Lower leg skin (tissue), 4 donors: ENCODE data around the gene FAM114A2. TPM values are rescaled to one million over a fixed set of nuclear protein-coding genes. Genes with fewer than 3 reads are reported as not detected.

Source experiments
- DNase-seq, 2 donors: peaks; one replicate each; pipeline ENCODE4 v3.0.0-alpha.2; 2019; ENCODE audit warnings: low spot score in 2 of 2
- H3K4me3 ChIP-seq: fragments of 200-600 bp; sonication (generic); 2 replicates; pipeline ENCODE4 v1.5.1; 2017; ENCODE audit warnings: mild to moderate bottlenecking, low read depth; ENCODE audit not compliant: poor library complexity, severe bottlenecking
- CTCF ChIP-seq, 3 donors: fragments of 450-650 bp; IDR thresholded peaks; one replicate each; pipeline ENCODE4 v1.5.1; 2016; ENCODE audit warnings: antibody characterized with exemption in 3 of 3, mild to moderate bottlenecking in 3 of 3, moderate library complexity in 2 of 3
- POLR2A ChIP-seq, 2 donors: fragments of 450-650 bp; IDR thresholded peaks; one replicate each; pipeline ENCODE4 v1.6.1; 2016 to 2017; ENCODE audit warnings: antibody characterized with exemption in 2 of 2, mild to moderate bottlenecking in 1 of 2, moderate library complexity in 1 of 2
- WGBS, 2 donors: methylation state at CpG; one replicate each; pipeline ENCODE4 v1.1.5; 2018; 5-methylcytosine and 5-hydroxymethylcytosine counted together
- intact Hi-C: fragments of 100-400 bp; cut with DNase I; formaldehyde crosslinking; loops from one replicate; pipeline ENCODE4 v1.15.0; 2023; ENCODE audit warnings: low total_unique reads
- total RNA-seq, 4 donors: library from RNA; depleted of rRNA; stranded (reverse); fragments of >200 nt; gene quantifications; one replicate each; pipeline ENCODE4 v1.1.0, GENCODE V29; 2016

FAM114A2 gene
- total RNA-seq, 4 donors from 2014 or later: 7.6 to 25.1 (median 15.6) TPM

- intact Hi-C loops: no loop called here
- WGBS, 2 donors: 79 to 88% methylated on average over 1 of the region's 1 CpG
- DNase-seq: no peak
- no peak overlapping the region for H3K4me3 ChIP-seq
- TF ChIP-seq POLR2A (IDR thresholded peaks at IDR 0.05): no peak
Observed at GRCh38 chr5:154005648-154006047, 33.1 kb downstream of the FAM114A2 start.

GRCh38 chr5:154002511-154003020 is 36.1 kb downstream of the FAM114A2 start:
- intact Hi-C loops: no loop called here
- 84 to 87% methylated on average over 7 of the region's 7 CpGs for WGBS, 2 donors
- no peak overlapping the region for H3K4me3 ChIP-seq
- TF ChIP-seq CTCF (IDR thresholded peaks at IDR 0.05): no peak
- no peak for TF ChIP-seq POLR2A (IDR thresholded peaks at IDR 0.05)
- DNase-seq: no peak

GRCh38 chr5:154002093-154002492 is 36.6 kb downstream of the FAM114A2 start:
- DNase-seq: no peak
- no peak overlapping the region for H3K4me3 ChIP-seq
- intact Hi-C loops: no loop called here
- WGBS, 2 donors: 52 to 55% methylated on average over 4 of the region's 4 CpGs
- no peak for TF ChIP-seq POLR2A (IDR thresholded peaks at IDR 0.05)
- TF ChIP-seq CTCF (IDR thresholded peaks at IDR 0.05): no peak

GRCh38 chr5:154000703-154001102 is 38.0 kb downstream of the FAM114A2 start:
- no peak overlapping the region for H3K4me3 ChIP-seq
- intact Hi-C loops: no loop called here
- DNase-seq: no peak
- TF ChIP-seq POLR2A (IDR thresholded peaks at IDR 0.05) (no peak), CTCF (IDR thresholded peaks at IDR 0.05) (no peak)

GRCh38 chr5:153999995-154000394 is 38.7 kb downstream of the FAM114A2 start:
- DNase-seq: no peak
- 97 to 99% methylated on average over 3 of the region's 3 CpGs for WGBS, 2 donors
- TF ChIP-seq CTCF (IDR thresholded peaks at IDR 0.05) (no peak), POLR2A (IDR thresholded peaks at IDR 0.05) (no peak)
- intact Hi-C loops: no loop called here
- no peak overlapping the region for H3K4me3 ChIP-seq

GRCh38 chr5:153998768-153999167 is 39.9 kb downstream of the FAM114A2 start:
- intact Hi-C loops: no loop called here
- DNase-seq: no peak
- no peak overlapping the region for H3K4me3 ChIP-seq
- 94 to 97% methylated on average over 1 of the region's 1 CpG for WGBS, 2 donors
- TF ChIP-seq CTCF (IDR thresholded peaks at IDR 0.05) (no peak), POLR2A (IDR thresholded peaks at IDR 0.05) (no peak)
